ENCODE data around the gene LRCOL1.

The LRCOL1 gene

GRCh38 chr12:132625731-132626430 lies 15.5 kb upstream of the LRCOL1 start:
- H3K27me3 ChIP-seq, result peaks cover 5% of the 10 kb centered on the region; the same call in 1 of the 2 replicates
- H3K4me1 ChIP-seq, result no peaks in the 10 kb centered on the region
- H3K4me2 ChIP-seq, result no peak overlapping the region
- no peaks in the 10 kb centered on the region for H3K9me3 ChIP-seq
- peaks cover 85% of the 10 kb centered on the region for H3K36me3 ChIP-seq
- H3K4me3 ChIP-seq, result no peak overlapping the region
- H3K27ac ChIP-seq, result no peak overlapping the region
- H3K9ac ChIP-seq, result no peak overlapping the region
- peaks cover 60% of the 10 kb centered on the region for H4K20me1 ChIP-seq
- TF ChIP-seq Cebpa-rat (IDR thresholded peaks at IDR 0.05), result no peak

- Histone ChIP-seq H3K9ac (no peak overlapping the region), H3K27ac (no peak overlapping the region), H4K20me1 (peaks cover 67% of the 10 kb centered on the region), H3K4me2 (no peak overlapping the region), H3K27me3 (peaks cover 13% of the 10 kb centered on the region), H3K4me3 (no peak overlapping the region), H3K4me1 (no peaks in the 10 kb centered on the region), H3K9me3 (no peaks in the 10 kb centered on the region), H3K36me3 (peaks cover 77% of the 10 kb centered on the region)
- TF ChIP-seq Cebpa-rat (IDR thresholded peaks at IDR 0.05), result no peak
These were observed 14.7 kb upstream of the LRCOL1 start for GRCh38 chr12:132624910-132625630.

- no peaks in the 10 kb centered on the region for H3K4me1 ChIP-seq
- no peaks in the 10 kb centered on the region for H3K9me3 ChIP-seq
- TF ChIP-seq Cebpa-rat (IDR thresholded peaks at IDR 0.05), result no peak
- peaks cover 21% of the 10 kb centered on the region for H3K27me3 ChIP-seq
- H3K27ac ChIP-seq, result no peak overlapping the region
- no peak overlapping the region for H3K4me2 ChIP-seq
- no peak overlapping the region for H3K9ac ChIP-seq
- H4K20me1 ChIP-seq, result peaks cover 67% of the 10 kb centered on the region
- H3K36me3 ChIP-seq, result peaks cover 69% of the 10 kb centered on the region
- no peak overlapping the region for H3K4me3 ChIP-seq
These were observed 13.9 kb upstream of the LRCOL1 start for GRCh38 chr12:132624186-132624855.

GRCh38 chr12:132623072-132623869 lies 12.9 kb upstream of the LRCOL1 start:
- no peak overlapping the region for H3K4me3 ChIP-seq
- H3K9ac ChIP-seq, result no peak overlapping the region
- H3K27ac ChIP-seq, result no peak overlapping the region
- H3K9me3 ChIP-seq, result peaks cover 5% of the 10 kb centered on the region
- H3K27me3 ChIP-seq, result peaks cover 29% of the 10 kb centered on the region
- TF ChIP-seq Cebpa-rat (IDR thresholded peaks at IDR 0.05), result no peak
- peaks cover 67% of the 10 kb centered on the region for H4K20me1 ChIP-seq
- H3K4me1 ChIP-seq, result no peaks in the 10 kb centered on the region
- peaks cover 59% of the 10 kb centered on the region for H3K36me3 ChIP-seq
- H3K4me2 ChIP-seq, result no peak overlapping the region

- Histone ChIP-seq H3K36me3 (peaks cover 52% of the 10 kb centered on the region), H3K9ac (no peak overlapping the region), H4K20me1 (peaks cover 67% of the 10 kb centered on the region), H3K4me1 (no peaks in the 10 kb centered on the region), H3K4me2 (no peak overlapping the region), H3K27me3 (peaks cover 36% of the 10 kb centered on the region), H3K9me3 (peaks cover 13% of the 10 kb centered on the region), H3K4me3 (no peak overlapping the region), H3K27ac (no peak overlapping the region)
- no peak for TF ChIP-seq Cebpa-rat (IDR thresholded peaks at IDR 0.05)
These were observed 12.2 kb upstream of the LRCOL1 start for GRCh38 chr12:132622437-132623071.

- H4K20me1 ChIP-seq, result peaks cover 61% of the 10 kb centered on the region
- H3K27ac ChIP-seq, result no peak overlapping the region
- peaks cover 43% of the 10 kb centered on the region for H3K27me3 ChIP-seq
- peaks cover 20% of the 10 kb centered on the region for H3K9me3 ChIP-seq
- H3K4me3 ChIP-seq, result no peak overlapping the region
- H3K9ac ChIP-seq, result no peak overlapping the region
- H3K4me1 ChIP-seq, result no peaks in the 10 kb centered on the region
- no peak for TF ChIP-seq Cebpa-rat (IDR thresholded peaks at IDR 0.05)
- no peak overlapping the region for H3K4me2 ChIP-seq
- peaks cover 45% of the 10 kb centered on the region for H3K36me3 ChIP-seq
These were observed 11.5 kb upstream of the LRCOL1 start for GRCh38 chr12:132621657-132622435.

- H3K4me2 ChIP-seq, result no peak overlapping the region
- peaks cover 56% of the 10 kb centered on the region for H4K20me1 ChIP-seq
- TF ChIP-seq Cebpa-rat (IDR thresholded peaks at IDR 0.05), result no peak
- H3K36me3 ChIP-seq, result peaks cover 38% of the 10 kb centered on the region
- no peaks in the 10 kb centered on the region for H3K4me1 ChIP-seq
- H3K27ac ChIP-seq, result no peak overlapping the region
- H3K9me3 ChIP-seq, result peaks cover 27% of the 10 kb centered on the region
- H3K4me3 ChIP-seq, result no peak overlapping the region
- H3K9ac ChIP-seq, result no peak overlapping the region
- peaks cover 51% of the 10 kb centered on the region for H3K27me3 ChIP-seq
These were observed 10.7 kb upstream of the LRCOL1 start for GRCh38 chr12:132620899-132621656.
